Gastroesophageal sphincter (tissue), 3 donors: Measurements from ENCODE around the gene PHF19.

ENCODE experiments used
- EP300 ChIP-seq: sonication (generic); formaldehyde crosslinking; IDR thresholded peaks from one replicate; pipeline ENCODE4 v1.6.1; 2017; ENCODE audit warnings: antibody characterized with exemption, mild to moderate bottlenecking
- POLR2A ChIP-seq, 2 donors: fragments of 450-650 bp; IDR thresholded peaks; one replicate each; pipeline ENCODE4 v1.6.1; 2017; ENCODE audit warnings: antibody characterized with exemption in 2 of 2, mild to moderate bottlenecking in 2 of 2, moderate library complexity in 1 of 2
- POLR2AphosphoS5 ChIP-seq: sonication (generic); formaldehyde crosslinking; IDR thresholded peaks from one replicate; pipeline ENCODE4 v1.6.1; 2017; ENCODE audit warnings: antibody characterized with exemption
- TF ChIP-seq, protein P1 (sequence below), 4 experiments: fragments of 200-600 bp in 2 of 4; fragments of 450-650 bp in 2 of 4; sonication (generic) in 1 of 4; IDR thresholded peaks; one replicate each; pipeline ENCODE4 v1.5.1; 2017 to 2019; ENCODE audit warnings: antibody characterized with exemption in 4 of 4, mild to moderate bottlenecking in 2 of 4, moderate library complexity in 2 of 4

DNA sequence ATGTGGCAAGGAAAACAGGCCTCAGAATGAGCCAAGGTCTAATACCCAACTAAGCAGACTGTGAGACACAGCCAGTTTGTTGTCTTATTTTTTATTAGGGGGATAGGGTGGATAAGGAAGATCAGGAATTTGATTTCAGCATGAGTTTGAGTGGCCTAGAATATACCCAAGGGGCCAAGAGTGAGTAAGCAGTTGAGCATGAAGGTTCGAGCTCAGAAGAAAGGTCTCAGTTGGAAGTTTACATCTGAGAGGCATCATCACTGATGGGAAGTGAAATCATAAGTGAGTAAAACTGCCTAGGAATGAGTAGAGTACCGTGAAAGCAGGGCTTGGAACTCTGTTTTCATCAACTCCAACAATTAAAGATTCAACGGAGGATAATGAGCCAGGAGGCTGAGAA, 46.8 kb downstream of the PHF19 start:
- TF ChIP-seq POLR2A (IDR thresholded peaks at IDR 0.05) (no peak), POLR2AphosphoS5 (no peak), EP300 (no peak)
- TF ChIP-seq, protein P1, sequence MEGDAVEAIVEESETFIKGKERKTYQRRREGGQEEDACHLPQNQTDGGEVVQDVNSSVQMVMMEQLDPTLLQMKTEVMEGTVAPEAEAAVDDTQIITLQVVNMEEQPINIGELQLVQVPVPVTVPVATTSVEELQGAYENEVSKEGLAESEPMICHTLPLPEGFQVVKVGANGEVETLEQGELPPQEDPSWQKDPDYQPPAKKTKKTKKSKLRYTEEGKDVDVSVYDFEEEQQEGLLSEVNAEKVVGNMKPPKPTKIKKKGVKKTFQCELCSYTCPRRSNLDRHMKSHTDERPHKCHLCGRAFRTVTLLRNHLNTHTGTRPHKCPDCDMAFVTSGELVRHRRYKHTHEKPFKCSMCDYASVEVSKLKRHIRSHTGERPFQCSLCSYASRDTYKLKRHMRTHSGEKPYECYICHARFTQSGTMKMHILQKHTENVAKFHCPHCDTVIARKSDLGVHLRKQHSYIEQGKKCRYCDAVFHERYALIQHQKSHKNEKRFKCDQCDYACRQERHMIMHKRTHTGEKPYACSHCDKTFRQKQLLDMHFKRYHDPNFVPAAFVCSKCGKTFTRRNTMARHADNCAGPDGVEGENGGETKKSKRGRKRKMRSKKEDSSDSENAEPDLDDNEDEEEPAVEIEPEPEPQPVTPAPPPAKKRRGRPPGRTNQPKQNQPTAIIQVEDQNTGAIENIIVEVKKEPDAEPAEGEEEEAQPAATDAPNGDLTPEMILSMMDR (IDR thresholded peaks at IDR 0.05): no peak
